SU-DHL-6 (cell line): ENCODE data around the gene ARHGAP1.
"Not testable (repeated sequence)": the region's sequence is repeated elsewhere in the genome, so short reads cannot be mapped to it uniquely, and the experiment has no call there.

Source experiments
- CTCF ChIP-seq: fragments of 200-600 bp; sonication (generic); IDR thresholded peaks from one replicate; pipeline ENCODE4 v1.5.1; 2017; ENCODE audit warnings: antibody characterized with exemption, mild to moderate bottlenecking, low read length, moderate library complexity; ENCODE audit not compliant: insufficient read depth, poor library complexity, severe bottlenecking
- EZH2phosphoT487 ChIP-seq: fragments of 200-600 bp; sonication (generic), shearing (Covaris generic); conservative IDR thresholded peaks from 2 replicates; pipeline ENCODE4 v1.6.1; 2018; ENCODE audit warnings: mild to moderate bottlenecking, antibody characterized with exemption, low read length, moderate library complexity, mixed read lengths

GRCh38 chr11:46670521-46670920, 29.9 kb downstream of the ARHGAP1 start:
- TF ChIP-seq CTCF, EZH2phosphoT487: not testable (repeated sequence)
